Fibroblast of skin of left quadriceps (primary cell): ENCODE data around the gene CENPA.
"Not testable (repeated sequence)": the region's sequence is repeated elsewhere in the genome, so short reads cannot be mapped to it uniquely, and the experiment has no call there.

Experiments used
- DNase-seq, 2 experiments: peaks; one replicate each; pipeline ENCODE4 v3.0.0-alpha.2; 2013; ENCODE audit warnings: low read depth in 2 of 2

The CENPA gene

DNA sequence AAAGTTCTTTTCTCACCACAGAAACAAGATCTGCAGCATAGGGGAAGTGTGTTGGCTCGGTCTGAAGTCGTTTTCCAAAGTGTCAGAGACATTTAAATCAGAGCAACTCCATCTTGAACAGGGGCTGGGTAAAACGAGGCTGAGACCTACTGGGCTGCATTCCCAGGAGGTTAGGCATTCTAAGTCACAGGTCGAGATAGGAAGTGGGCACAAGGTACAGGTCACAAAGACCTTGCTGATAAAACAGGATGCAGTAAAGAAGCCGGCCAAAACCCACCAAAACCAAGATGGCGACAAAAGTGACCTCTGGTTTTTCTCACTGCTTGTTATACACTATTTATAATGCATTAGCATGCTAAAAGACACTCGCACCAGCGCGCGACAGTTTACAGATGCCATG lies 24.9 kb upstream of the CENPA start:
- DNase-seq, result not testable (repeated sequence)

- no peak for DNase-seq
Measured at GRCh38 chr2:26763019-26763418, 22.8 kb upstream of the CENPA start.

DNA sequence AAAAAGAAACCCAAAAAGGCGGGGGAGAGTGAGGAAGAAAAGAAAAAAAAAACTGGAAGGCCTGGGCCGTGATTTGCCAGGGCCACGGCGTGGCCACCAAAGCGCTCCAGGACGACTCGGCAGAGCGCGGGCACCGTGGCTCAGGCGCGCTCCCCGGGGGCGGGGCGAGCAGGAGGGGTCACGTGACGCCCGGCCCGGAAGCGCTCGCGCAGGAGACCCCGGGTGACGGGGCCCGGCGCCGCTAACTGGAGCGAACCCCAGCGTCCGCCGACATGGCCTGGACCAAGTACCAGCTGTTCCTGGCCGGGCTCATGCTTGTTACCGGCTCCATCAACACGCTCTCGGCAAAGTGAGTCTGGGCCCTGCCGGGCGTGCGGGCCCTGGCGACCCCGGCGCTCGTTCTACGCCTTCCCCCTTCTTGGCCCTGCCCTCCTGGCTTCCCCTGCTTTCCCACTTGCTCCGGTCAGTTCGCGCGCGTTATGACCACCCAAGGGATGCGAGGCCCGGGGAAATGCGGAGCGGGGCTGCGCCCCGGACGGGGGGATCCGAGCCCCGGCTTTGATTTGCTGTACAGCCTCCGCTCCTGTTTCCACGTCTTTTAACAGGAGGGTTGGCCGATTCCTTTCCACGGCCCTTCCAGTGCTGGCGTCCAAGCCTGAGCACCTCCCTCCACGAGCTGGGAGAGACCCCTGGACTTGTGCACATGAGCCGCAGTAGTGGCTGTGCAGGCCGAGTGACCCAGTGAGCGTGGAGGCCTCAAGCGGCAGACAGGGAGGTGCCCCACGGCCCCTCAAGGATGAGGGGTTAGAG lies 21.6 kb upstream of the CENPA start, which contains the start of gene SLC35F6:
TSS of gene SLC35F6 (plus strand) at position 207 of the 810 bp plus-strand sequence. CDS start at position 273, 66 bp downstream.
- peak; percentile 44 to 55 for DNase-seq

- no peak for DNase-seq
Measured at GRCh38 chr2:26764906-26765305, 20.9 kb upstream of the CENPA start.

- DNase-seq, result no peak
Measured at GRCh38 chr2:26765475-26766200, 20.2 kb upstream of the CENPA start.

DNA sequence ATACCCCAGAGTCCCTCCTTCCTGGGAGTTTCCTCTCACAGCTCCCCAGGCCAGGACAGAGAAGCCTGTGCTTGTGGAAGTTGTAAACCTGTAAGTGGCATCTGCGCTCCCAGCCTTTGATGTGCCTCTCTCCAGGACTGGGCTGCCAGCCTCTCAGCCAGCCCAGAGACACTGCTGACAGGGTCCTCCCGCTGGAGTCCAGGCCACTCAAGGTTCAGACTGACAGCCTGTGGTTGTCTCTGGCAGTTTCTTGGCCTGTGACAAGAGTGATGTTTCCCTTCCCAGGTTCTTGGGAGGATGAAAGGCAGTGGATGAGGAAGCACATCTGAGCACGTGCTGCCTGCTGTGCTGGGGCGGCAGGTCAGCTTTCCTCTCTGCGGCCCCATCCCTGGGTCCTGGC lies 18.7 kb upstream of the CENPA start:
- no peak for DNase-seq

DNA sequence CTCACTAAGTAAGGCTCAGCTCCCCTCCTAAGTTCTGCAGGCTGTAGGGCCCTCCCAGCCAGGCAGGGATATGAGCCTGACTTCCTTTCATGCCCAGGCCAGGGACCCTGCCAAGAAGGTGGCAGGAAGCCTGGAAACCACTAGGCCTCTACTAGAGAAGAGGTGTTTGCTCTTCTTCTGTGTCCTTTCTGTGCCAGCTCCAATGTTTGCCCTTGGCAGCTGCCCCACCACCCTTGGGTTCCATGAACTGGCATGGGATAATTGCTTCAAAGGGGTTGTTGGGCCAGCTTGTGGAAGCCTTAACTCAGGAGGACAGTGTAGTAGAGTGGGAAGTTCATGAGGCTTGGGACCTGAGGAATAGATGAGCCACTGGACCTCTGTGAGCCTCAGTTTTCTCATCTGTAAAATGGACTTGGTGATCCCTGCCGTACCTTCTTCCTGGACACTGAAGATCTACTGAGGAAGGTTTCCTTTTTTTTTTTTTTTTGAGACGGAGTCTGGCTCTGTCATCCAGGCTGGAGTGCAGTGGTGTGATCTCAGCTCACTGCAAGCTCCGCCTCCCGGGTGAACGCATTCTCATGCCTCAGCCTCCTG lies 17.9 kb upstream of the CENPA start:
- no peak for DNase-seq

- DNase-seq, result no peak
Measured at GRCh38 chr2:26768759-26769088, 17.1 kb upstream of the CENPA start.

DNA sequence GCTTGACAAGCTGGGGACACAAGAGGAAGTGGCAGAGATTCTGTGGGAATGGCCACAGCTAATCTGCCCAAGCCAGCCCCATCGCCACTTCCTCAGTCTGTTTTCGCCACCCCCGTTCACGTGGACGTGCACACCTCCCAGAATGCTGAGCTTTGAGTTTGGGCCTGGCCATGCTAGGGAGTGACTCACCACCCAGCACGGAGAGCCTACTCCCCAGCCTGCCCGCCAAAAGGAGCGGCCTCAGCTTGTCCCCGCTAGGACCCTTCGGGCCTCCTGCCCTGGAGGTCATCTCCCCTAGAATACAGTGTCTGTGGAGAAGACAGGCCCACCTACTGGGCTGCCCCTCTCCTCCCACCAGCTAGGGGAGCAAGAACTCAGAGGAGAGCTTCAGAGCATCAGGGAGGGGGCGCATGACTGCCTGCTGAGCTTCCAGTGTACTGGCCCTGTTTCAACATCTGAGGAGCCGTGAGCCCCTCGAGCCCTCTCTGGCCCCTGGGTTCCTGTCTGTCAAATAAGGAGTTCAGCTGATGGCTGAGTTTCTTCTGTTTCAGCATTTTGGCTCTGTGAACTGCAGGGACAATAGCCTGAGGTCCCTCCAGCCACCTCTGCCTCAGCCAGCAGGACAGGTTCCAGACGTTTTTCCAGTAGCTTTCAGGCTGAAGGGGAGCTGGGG lies 16.6 kb upstream of the CENPA start:
- no peak for DNase-seq

GRCh38 chr2:26770986-26771586 lies 14.8 kb upstream of the CENPA start:
- DNase-seq, result no peak

- DNase-seq, result no peak
Measured at GRCh38 chr2:26772064-26773001, 13.5 kb upstream of the CENPA start.

DNA sequence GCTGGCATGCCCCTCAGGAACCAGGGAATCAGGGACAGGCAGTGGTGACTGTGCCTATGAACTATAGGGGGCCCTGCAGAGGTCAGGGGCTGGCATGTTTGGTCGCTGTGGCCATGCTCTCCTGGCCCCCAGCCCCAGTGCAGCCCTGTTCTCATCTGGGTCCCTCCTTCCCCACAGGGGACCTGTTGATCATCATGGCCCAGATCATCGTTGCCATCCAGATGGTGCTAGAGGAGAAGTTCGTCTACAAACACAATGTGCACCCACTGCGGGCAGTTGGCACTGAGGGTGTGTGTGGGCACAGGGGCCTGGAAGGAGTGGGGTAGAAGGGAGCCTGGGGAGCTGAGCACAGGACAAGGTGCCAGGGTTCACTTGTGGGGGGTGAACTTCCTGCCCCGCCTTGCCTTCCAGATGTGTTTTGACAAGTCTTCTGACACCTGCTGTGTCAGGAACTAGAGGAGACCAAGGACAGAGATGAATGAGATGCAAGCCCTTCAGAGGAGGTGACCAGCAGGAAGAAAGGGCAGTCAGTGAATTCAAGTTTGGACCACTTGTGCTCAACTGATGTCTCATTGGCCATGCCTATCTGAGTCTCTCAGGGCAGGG lies 9.6 kb upstream of the CENPA start:
- no peak for DNase-seq

GRCh38 chr2:26778098-26778497 lies 7.8 kb upstream of the CENPA start:
- DNase-seq, result no peak

DNA sequence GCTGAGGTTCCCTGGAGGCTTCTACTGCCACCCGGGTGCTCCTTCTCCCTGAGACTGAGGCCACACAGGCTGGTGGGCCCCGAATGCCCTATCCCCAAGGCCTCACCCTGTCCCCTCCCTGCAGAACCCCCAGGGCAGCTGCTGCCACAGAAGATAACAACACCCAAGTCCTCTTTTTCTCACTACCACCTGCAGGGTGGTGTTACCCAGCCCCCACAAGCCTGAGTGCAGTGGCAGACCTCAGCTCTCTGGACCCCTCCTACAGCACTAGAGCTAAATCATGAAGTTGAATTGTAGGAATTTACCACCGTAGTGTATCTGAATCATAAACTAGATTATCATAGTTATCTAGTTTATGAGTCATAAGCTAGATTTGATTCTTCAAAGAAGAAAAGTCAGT lies 7.3 kb upstream of the CENPA start:
- no peak for DNase-seq

- no peak for DNase-seq
Measured at GRCh38 chr2:26780203-26780760, 5.6 kb upstream of the CENPA start.

DNA sequence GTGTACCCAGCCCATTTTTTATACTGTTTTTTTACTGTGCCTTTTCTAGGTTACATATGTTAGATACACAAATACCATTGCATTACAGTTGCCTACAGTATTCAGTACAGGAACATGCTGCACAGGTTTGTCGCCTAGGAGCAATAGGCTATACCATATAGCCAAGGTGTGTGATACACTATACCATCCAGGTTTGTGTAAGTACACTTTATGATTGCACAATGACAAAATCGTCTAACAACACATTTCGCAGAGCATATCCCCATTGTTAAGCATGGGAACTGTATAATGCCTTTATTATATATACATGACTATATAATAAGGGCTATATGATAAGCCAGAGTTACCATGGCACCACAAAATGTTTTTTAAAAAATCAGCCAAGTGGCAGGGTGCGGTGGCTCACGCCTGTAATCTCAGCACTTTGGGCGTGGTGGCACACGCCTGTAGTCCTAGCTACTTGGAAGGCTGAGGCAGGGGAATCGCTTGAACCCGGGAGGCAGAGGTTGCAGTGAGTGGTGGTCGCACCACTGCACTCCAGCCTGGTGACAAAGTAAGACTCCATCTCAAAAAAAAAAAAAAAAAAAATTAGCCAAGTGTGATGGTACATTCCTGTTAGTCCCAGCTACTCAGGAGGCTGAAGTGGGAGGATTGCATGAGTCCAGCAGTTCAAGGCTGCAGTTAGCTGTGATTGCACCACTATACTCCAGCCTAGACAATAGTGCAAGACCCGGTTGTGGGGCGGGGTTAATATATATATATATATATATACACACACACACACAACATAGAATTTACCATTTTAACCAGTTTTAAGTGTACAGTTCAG lies 2.8 kb upstream of the CENPA start:
- no peak for DNase-seq

- DNase-seq, result no peak
Measured at GRCh38 chr2:26784570-26785234, 1.2 kb upstream of the CENPA start.

DNA sequence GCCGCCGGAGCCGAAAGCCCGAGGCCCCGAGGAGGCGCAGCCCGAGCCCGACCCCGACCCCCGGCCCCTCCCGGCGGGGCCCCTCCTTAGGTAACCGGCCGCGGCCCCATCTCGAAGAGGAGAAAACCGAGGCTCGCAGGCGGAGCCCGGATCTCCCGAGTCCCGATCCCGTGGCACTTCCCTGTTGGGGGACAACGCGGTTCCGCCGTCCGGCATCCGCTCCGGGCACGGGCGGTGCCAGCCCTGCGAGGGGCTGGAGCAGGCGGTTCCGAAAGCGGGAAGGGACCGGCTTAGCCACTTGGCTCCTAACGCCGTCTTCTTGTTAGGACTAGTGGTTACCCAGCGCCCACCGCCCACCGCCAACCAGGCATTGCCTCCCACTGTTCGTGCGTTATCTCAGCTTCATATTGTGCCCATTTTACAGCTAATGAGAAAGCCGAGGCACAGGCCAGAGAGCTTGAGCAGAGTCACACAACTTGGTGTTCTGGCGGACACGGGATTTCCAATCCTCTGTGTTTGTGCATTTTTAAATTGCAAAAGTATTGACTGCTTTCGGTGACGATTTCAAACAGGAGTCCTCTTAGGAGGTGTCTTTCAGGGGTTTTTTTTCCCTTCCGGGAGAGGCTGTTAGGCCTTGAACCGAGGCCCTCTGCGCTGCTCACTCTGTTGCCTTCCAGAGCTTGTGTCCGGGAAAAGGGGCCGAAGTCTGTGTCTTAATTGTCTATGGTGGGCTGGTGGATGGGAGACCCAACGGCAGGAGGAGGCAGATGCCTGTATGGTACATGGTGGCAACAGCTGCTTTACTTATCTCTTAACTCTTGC lies 562 bp downstream of the CENPA start:
- no peak for DNase-seq
